Naive thymus-derived CD4-positive, alpha-beta T cell (primary cell): ENCODE results near the gene PKM. TPM values are rescaled to one million over a fixed set of nuclear protein-coding genes. Genes with fewer than 3 reads are reported as not detected.

Experiments used
- ATAC-seq: fragments of 150-1000 bp; cut with Tn5 transposase; 2 replicates; pipeline ENCODE4 v1.10.0; 2021; ENCODE audit warnings: mild to moderate bottlenecking, moderate library complexity
- CTCF ChIA-PET: fragments of 350-600 bp; sonication (Branson Sonifier 250); formaldehyde crosslinking; loops from one replicate; lab custom pipeline; 2021; ENCODE audit warnings: antibody characterized with exemption; lab: Charles Lee
- POLR2A ChIA-PET: fragments of 350-600 bp; sonication (Branson Sonifier 250); formaldehyde crosslinking; loops from one replicate; lab custom pipeline; 2021; ENCODE audit warnings: antibody characterized with exemption, inconsistent platforms; lab: Charles Lee
- DNase-seq, 9 donors: peaks; one replicate each; pipeline versions ENCODE4 v3.0.0 to v3.0.0-alpha.2; 2020 to 2022; ENCODE audit warnings: mixed read lengths in 1 of 9
- H3K27ac ChIP-seq: one replicate; pipeline ENCODE4 v1.7.0; 2013; ENCODE audit warnings: mild to moderate bottlenecking, low read depth, low read length, moderate library complexity
- H3K27me3 ChIP-seq, 2 donors: one replicate each; pipeline ENCODE4 v1.7.0; 2013; ENCODE audit warnings: low read length in 2 of 2, mild to moderate bottlenecking in 2 of 2, moderate library complexity in 2 of 2; ENCODE audit not compliant: control insufficient read depth in 2 of 2, insufficient read depth in 2 of 2
- H3K36me3 ChIP-seq, 3 experiments: 1 replicate in 2 of 3; 2 replicates in 1 of 3; pipeline ENCODE4 v1.7.0; 2013; ENCODE audit warnings: low read length in 3 of 3, mild to moderate bottlenecking in 3 of 3, moderate library complexity in 1 of 3; ENCODE audit not compliant: insufficient read depth in 3 of 3, control insufficient read depth in 2 of 3
- H3K4me1 ChIP-seq, 2 donors: one replicate each; pipeline ENCODE4 v1.7.0; 2013; ENCODE audit warnings: low read length in 2 of 2, mild to moderate bottlenecking in 2 of 2, moderate library complexity in 1 of 2; ENCODE audit not compliant: control insufficient read depth in 2 of 2, insufficient read depth in 2 of 2
- H3K4me3 ChIP-seq: 2 replicates; pipeline ENCODE4 v1.7.0; 2013; ENCODE audit warnings: mild to moderate bottlenecking, low read length
- H3K9me3 ChIP-seq, 3 experiments: 1 replicate in 2 of 3; 2 replicates in 1 of 3; pipeline ENCODE4 v1.7.0; 2013; ENCODE audit warnings: low read length in 3 of 3; ENCODE audit not compliant: control insufficient read depth in 2 of 3
- H3K27ac Mint-ChIP-seq, 9 donors: one replicate each; pipeline ENCODE4 v1.8.0; 2020 to 2022; ENCODE audit warnings: mixed read lengths in 9 of 9, mild to moderate bottlenecking in 8 of 9, moderate library complexity in 5 of 9, inconsistent platforms in 2 of 9
- H3K27me3 Mint-ChIP-seq, 5 donors: one replicate each; pipeline ENCODE4 v1.8.0; 2021 to 2022; ENCODE audit warnings: mixed read lengths in 5 of 5, mild to moderate bottlenecking in 1 of 5
- H3K36me3 Mint-ChIP-seq, 5 donors: one replicate each; pipeline ENCODE4 v1.8.0; 2020 to 2022; ENCODE audit warnings: mixed read lengths in 5 of 5, mild to moderate bottlenecking in 3 of 5, inconsistent platforms in 1 of 5
- H3K4me1 Mint-ChIP-seq, 7 donors: one replicate each; pipeline ENCODE4 v1.8.0; 2020 to 2022; ENCODE audit warnings: mixed read lengths in 7 of 7, mild to moderate bottlenecking in 3 of 7, inconsistent platforms in 1 of 7
- H3K4me3 Mint-ChIP-seq, 10 donors: one replicate each; pipeline ENCODE4 v1.8.0; 2020 to 2022; ENCODE audit warnings: mild to moderate bottlenecking in 10 of 10, mixed read lengths in 10 of 10, moderate library complexity in 6 of 10, inconsistent platforms in 2 of 10
- H3K9me3 Mint-ChIP-seq, 11 donors: one replicate each; pipeline ENCODE4 v1.8.0; 2020 to 2022; ENCODE audit warnings: mixed read lengths in 11 of 11, mild to moderate bottlenecking in 4 of 11, inconsistent platforms in 1 of 11, moderate library complexity in 1 of 11
- intact Hi-C, 2 donors: fragments of 100-400 bp; cut with micrococcal nuclease; formaldehyde crosslinking; loops; one replicate each; pipeline ENCODE4 v1.15.1; 2023
- polyA plus RNA-seq, 2 donors: library from polyadenylated mRNA; unstranded; fragments of 300-500 nt; fragmentation: Illumina TruSeq; gene quantifications; one replicate each; pipeline ENCODE4 v1.2.3, GENCODE V29; 2021
- total RNA-seq, 6 experiments: library from RNA in 5 of 6; stranded (reverse) in 5 of 6; gene quantifications; 1 replicate in 5 of 6; 2 replicates in 1 of 6; pipeline ENCODE4 v1.2.3 and lab custom pipeline; 2021 to 2026

Gene PKM
- total and polyA plus RNA-seq, 7 experiments from 2014 or later, result 237 to 1,627 (median 357) TPM

- Histone ChIP-seq H3K36me3 (peaks cover 0 to 23% (median 0%) of the 10 kb centered on the region in 3 experiments), H3K27ac (peak overlapping the region; percentile 73), H3K4me1 (peaks cover 32 to 49% of the 10 kb centered on the region in 2 donors), H3K27me3 (no peaks in the 10 kb centered on the region), H3K9me3 (no peaks in the 10 kb centered on the region), H3K4me3 (no peak overlapping the region)
- Mint-ChIP-seq H3K36me3 (peaks cover 0 to 52% (median 3%) of the 10 kb centered on the region in 5 donors), H3K4me3 (peak overlapping the region; percentile 35 to 100 (median 82)), H3K27ac (peak overlapping the region; percentile 43 to 99 (median 95)), H3K27me3 (peaks cover 0 to 3% (median 0%) of the 10 kb centered on the region in 5 donors), H3K4me1 (peaks cover 50 to 75% (median 68%) of the 10 kb centered on the region in 7 donors), H3K9me3 (peaks cover 0 to 2% (median 0%) of the 10 kb centered on the region in 11 donors)
- CTCF ChIA-PET, result interaction anchor here (0.5 to 2.6 kb wide), 14 partner anchors 10 to 483 kb away, joined by 3 to 19 read pairs (median 4); no protein-coding TSS in a partner anchor
- no peak for ATAC-seq
- intact Hi-C loops, result loop anchor here in 1 of 2 donors (1.0 to 5.0 kb wide), 2 partner anchors 45 to 150 kb away; partner anchors contain the start of genes HEXA and PARP6
- POLR2A ChIA-PET, result interaction anchor here (0.7 to 4.4 kb wide), 11 partner anchors 11 to 246 kb away, joined by 3 to 21 read pairs (median 6); partner anchors contain the start of gene HEXA
- peak in 2 of 9 donors; percentile 17 to 67 for DNase-seq
Observed at GRCh38 chr15:72227192-72227586, 3.8 kb downstream of the PKM start.

- H3K27me3 ChIP-seq, result no peaks in the 10 kb centered on the region
- intact Hi-C loops, result no loop called here
- peaks cover 25 to 39% of the 10 kb centered on the region in 2 donors for H3K4me1 ChIP-seq
- H3K27ac ChIP-seq, result no peak overlapping the region
- Mint-ChIP-seq H3K36me3 (peaks cover 0 to 56% (median 11%) of the 10 kb centered on the region in 5 donors), H3K27me3 (no peaks in the 10 kb centered on the region), H3K4me1 (peaks cover 44 to 86% (median 79%) of the 10 kb centered on the region in 7 donors), H3K27ac (peak overlapping the region in 7 of 9 donors; percentile 14 to 80 (median 61)), H3K4me3 (peak overlapping the region in 5 of 10 donors; percentile 2 to 60 (median 22)), H3K9me3 (no peaks in the 10 kb centered on the region)
- ChIA-PET CTCF (interaction anchor here (0.7 kb wide), 1 partner anchor 1045 kb away, joined by 3 read pairs; no protein-coding TSS in a partner anchor), POLR2A (interaction anchor here (0.8 kb wide), 1 partner anchor 152 kb away, joined by 3 read pairs; the partner anchor contains the start of gene HEXA)
- no peaks in the 10 kb centered on the region for H3K9me3 ChIP-seq
- H3K36me3 ChIP-seq, result peaks cover 9 to 34% (median 9%) of the 10 kb centered on the region in 3 experiments
- DNase-seq, result no peak
- H3K4me3 ChIP-seq, result no peak overlapping the region
- no peak for ATAC-seq
Observed at GRCh38 chr15:72223278-72223677, 7.7 kb downstream of the PKM start.

- no peak overlapping the region for H3K4me3 ChIP-seq
- no peak for ATAC-seq
- ChIA-PET CTCF (interaction anchor here (1.0 kb wide), 1 partner anchor 63 kb away, joined by 3 read pairs; no protein-coding TSS in a partner anchor), POLR2A (interaction anchor here (0.8 kb wide), 1 partner anchor 153 kb away, joined by 3 read pairs; the partner anchor contains the start of gene HEXA)
- no peaks in the 10 kb centered on the region for H3K27me3 ChIP-seq
- Mint-ChIP-seq H3K36me3 (peaks cover 3 to 53% (median 16%) of the 10 kb centered on the region in 5 donors), H3K9me3 (no peaks in the 10 kb centered on the region), H3K4me1 (peaks cover 42 to 80% (median 74%) of the 10 kb centered on the region in 7 donors), H3K4me3 (peak overlapping the region in 5 of 10 donors; percentile 34 to 53 (median 47)), H3K27ac (peak overlapping the region; percentile 44 to 87 (median 75)), H3K27me3 (no peaks in the 10 kb centered on the region)
- DNase-seq, result no peak
- intact Hi-C loops, result no loop called here
- peak overlapping the region; percentile 17 for H3K27ac ChIP-seq
- H3K9me3 ChIP-seq, result no peaks in the 10 kb centered on the region
- peaks cover 18 to 31% of the 10 kb centered on the region in 2 donors for H3K4me1 ChIP-seq
- peaks cover 15 to 43% (median 17%) of the 10 kb centered on the region in 3 experiments for H3K36me3 ChIP-seq
Observed at GRCh38 chr15:72222393-72222792, 8.6 kb downstream of the PKM start.

GRCh38 chr15:72220687-72221086 is 10.3 kb downstream of the PKM start:
- peaks cover 32 to 69% (median 60%) of the 10 kb centered on the region in 7 donors for H3K4me1 Mint-ChIP-seq
- ChIA-PET POLR2A (interaction anchor here (1.2 to 1.8 kb wide), 2 partner anchors 9 to 23 kb away, joined by 3 to 5 read pairs; partner anchors contain the start of gene GRAMD2A), CTCF (interaction anchor here (0.6 to 1.4 kb wide), 3 partner anchors 11 to 465 kb away, joined by 3 to 4 read pairs (median 3); partner anchors contain the start of genes BBS4 and HIGD2B)
- no peaks in the 10 kb centered on the region for H3K9me3 Mint-ChIP-seq
- peaks cover 6 to 45% (median 20%) of the 10 kb centered on the region in 5 donors for H3K36me3 Mint-ChIP-seq
- H3K4me3 Mint-ChIP-seq, result no peak overlapping the region
- H3K36me3 ChIP-seq, result peaks cover 30 to 60% (median 32%) of the 10 kb centered on the region in 3 experiments
- H3K4me1 ChIP-seq, result peaks cover 4 to 16% of the 10 kb centered on the region in 2 donors
- peak overlapping the region in 8 of 9 donors; percentile 24 to 86 (median 56) for H3K27ac Mint-ChIP-seq
- H3K9me3 ChIP-seq, result no peaks in the 10 kb centered on the region
- no peak for ATAC-seq
- intact Hi-C loops, result no loop called here
- H3K4me3 ChIP-seq, result no peak overlapping the region
- no peak for DNase-seq
- no peaks in the 10 kb centered on the region for H3K27me3 Mint-ChIP-seq
- H3K27ac ChIP-seq, result peak overlapping the region; percentile 0
- H3K27me3 ChIP-seq, result no peaks in the 10 kb centered on the region

- POLR2A ChIA-PET, result no interaction called here
- DNase-seq, result no peak
- CTCF ChIA-PET, result interaction anchor here (0.8 to 2.5 kb wide), 3 partner anchors 10 to 346 kb away, joined by 3 to 9 read pairs (median 7); no protein-coding TSS in a partner anchor
- no peak for ATAC-seq
- Mint-ChIP-seq H3K27ac (peak overlapping the region in 5 of 9 donors; percentile 4 to 64 (median 48)), H3K27me3 (no peaks in the 10 kb centered on the region), H3K4me3 (no peak overlapping the region), H3K9me3 (no peaks in the 10 kb centered on the region), H3K4me1 (peaks cover 17 to 54% (median 30%) of the 10 kb centered on the region in 7 donors), H3K36me3 (peaks cover 6 to 41% (median 25%) of the 10 kb centered on the region in 5 donors)
- Histone ChIP-seq H3K4me1 (peaks cover 3 to 4% of the 10 kb centered on the region in 2 donors), H3K4me3 (no peak overlapping the region), H3K9me3 (no peaks in the 10 kb centered on the region), H3K27ac (no peak overlapping the region), H3K27me3 (no peaks in the 10 kb centered on the region), H3K36me3 (peaks cover 32 to 74% (median 40%) of the 10 kb centered on the region in 3 experiments)
- intact Hi-C loops, result no loop called here
Observed at GRCh38 chr15:72217216-72217615, 13.8 kb downstream of the PKM start.

- no peak overlapping the region for H3K4me3 Mint-ChIP-seq
- H3K27me3 Mint-ChIP-seq, result no peaks in the 10 kb centered on the region
- H3K4me1 Mint-ChIP-seq, result peaks cover 12 to 53% (median 20%) of the 10 kb centered on the region in 7 donors
- ChIA-PET CTCF (interaction anchor here (0.7 to 2.5 kb wide), 3 partner anchors 11 to 111 kb away, joined by 3 to 9 read pairs (median 7); no protein-coding TSS in a partner anchor), POLR2A (interaction anchor here (0.7 kb wide), 1 partner anchor 10 kb away, joined by 3 read pairs; no protein-coding TSS in a partner anchor)
- peaks cover 0 to 4% of the 10 kb centered on the region in 2 donors for H3K4me1 ChIP-seq
- ATAC-seq (no peak), DNase-seq (no peak)
- H3K27ac Mint-ChIP-seq, result peak overlapping the region in 1 of 9 donors; percentile 42
- no peak overlapping the region for H3K4me3 ChIP-seq
- peaks cover 32 to 86% (median 40%) of the 10 kb centered on the region in 3 experiments for H3K36me3 ChIP-seq
- H3K27ac ChIP-seq, result no peak overlapping the region
- H3K9me3 Mint-ChIP-seq, result no peaks in the 10 kb centered on the region
- no peaks in the 10 kb centered on the region for H3K9me3 ChIP-seq
- H3K36me3 Mint-ChIP-seq, result peaks cover 6 to 46% (median 22%) of the 10 kb centered on the region in 5 donors
- intact Hi-C loops, result no loop called here
- no peaks in the 10 kb centered on the region for H3K27me3 ChIP-seq
Observed at GRCh38 chr15:72216079-72216478, 14.9 kb downstream of the PKM start.
